IMR-90 (cell line): Measurements from ENCODE around the gene FOXO3.

Experiments
- CEBPB ChIP-seq: IDR thresholded peaks from 2 replicates; pipeline ENCODE4 v1.6.1; 2012; ENCODE audit warnings: low read depth, low read length, improper control_type of control experiment
- CHD1 ChIP-seq: IDR thresholded peaks from 2 replicates; pipeline ENCODE4 v1.6.1; 2012; ENCODE audit warnings: low read depth, low read length, improper control_type of control experiment
- MAZ ChIP-seq: IDR thresholded peaks from 2 replicates; pipeline ENCODE4 v1.6.1; 2012; ENCODE audit warnings: low read depth, mild to moderate bottlenecking, low read length, improper control_type of control experiment, moderate library complexity, borderline replicate concordance
- MXI1 ChIP-seq: IDR thresholded peaks from 2 replicates; pipeline ENCODE4 v1.6.1; 2012; ENCODE audit warnings: low read depth, mild to moderate bottlenecking, low read length, moderate library complexity, borderline replicate concordance
- POLR2A ChIP-seq: IDR thresholded peaks from 2 replicates; pipeline ENCODE4 v1.6.1; 2012; ENCODE audit warnings: mild to moderate bottlenecking, low read depth, low read length
- RAD21 ChIP-seq: IDR thresholded peaks from 2 replicates; pipeline ENCODE4 v1.6.1; 2012; ENCODE audit warnings: low read length, improper control_type of control experiment
- RCOR1 ChIP-seq: IDR thresholded peaks from 2 replicates; pipeline ENCODE4 v1.6.1; 2012; ENCODE audit warnings: mild to moderate bottlenecking, low read length, improper control_type of control experiment; ENCODE audit not compliant: insufficient replicate concordance
- RFX5 ChIP-seq: IDR thresholded peaks from 2 replicates; pipeline ENCODE4 v1.8.0; 2012; ENCODE audit warnings: low read depth, mild to moderate bottlenecking, low read length, moderate library complexity
- SMC3 ChIP-seq: fragments of 150-350 bp; IDR thresholded peaks from 2 replicates; pipeline ENCODE4 v1.6.1; 2016; ENCODE audit warnings: low read depth, mild to moderate bottlenecking, antibody characterized with exemption, low read length, moderate library complexity
- TF ChIP-seq, protein P1 (sequence below): conservative IDR thresholded peaks from 2 replicates; pipeline ENCODE4 v1.5.1; 2012; ENCODE audit warnings: mild to moderate bottlenecking, low read depth, low read length, improper control_type of control experiment
- TF ChIP-seq, protein P2 (sequence below): fragments of 150-350 bp; IDR thresholded peaks from 2 replicates; pipeline ENCODE4 v1.6.1; 2016; ENCODE audit warnings: low read depth, mild to moderate bottlenecking, low read length, moderate library complexity, borderline replicate concordance

GRCh38 chr6:108585921-108586536 lies 25.3 kb downstream of the FOXO3 start:
- TF ChIP-seq, protein P1, sequence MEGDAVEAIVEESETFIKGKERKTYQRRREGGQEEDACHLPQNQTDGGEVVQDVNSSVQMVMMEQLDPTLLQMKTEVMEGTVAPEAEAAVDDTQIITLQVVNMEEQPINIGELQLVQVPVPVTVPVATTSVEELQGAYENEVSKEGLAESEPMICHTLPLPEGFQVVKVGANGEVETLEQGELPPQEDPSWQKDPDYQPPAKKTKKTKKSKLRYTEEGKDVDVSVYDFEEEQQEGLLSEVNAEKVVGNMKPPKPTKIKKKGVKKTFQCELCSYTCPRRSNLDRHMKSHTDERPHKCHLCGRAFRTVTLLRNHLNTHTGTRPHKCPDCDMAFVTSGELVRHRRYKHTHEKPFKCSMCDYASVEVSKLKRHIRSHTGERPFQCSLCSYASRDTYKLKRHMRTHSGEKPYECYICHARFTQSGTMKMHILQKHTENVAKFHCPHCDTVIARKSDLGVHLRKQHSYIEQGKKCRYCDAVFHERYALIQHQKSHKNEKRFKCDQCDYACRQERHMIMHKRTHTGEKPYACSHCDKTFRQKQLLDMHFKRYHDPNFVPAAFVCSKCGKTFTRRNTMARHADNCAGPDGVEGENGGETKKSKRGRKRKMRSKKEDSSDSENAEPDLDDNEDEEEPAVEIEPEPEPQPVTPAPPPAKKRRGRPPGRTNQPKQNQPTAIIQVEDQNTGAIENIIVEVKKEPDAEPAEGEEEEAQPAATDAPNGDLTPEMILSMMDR, result no peak
- TF ChIP-seq POLR2A (no peak), MAZ (no peak), SMC3 (no peak), MXI1 (no peak), CEBPB (no peak), RAD21 (no peak), RCOR1 (no peak), CHD1 (no peak), RFX5 (no peak)
- TF ChIP-seq, protein P2, sequence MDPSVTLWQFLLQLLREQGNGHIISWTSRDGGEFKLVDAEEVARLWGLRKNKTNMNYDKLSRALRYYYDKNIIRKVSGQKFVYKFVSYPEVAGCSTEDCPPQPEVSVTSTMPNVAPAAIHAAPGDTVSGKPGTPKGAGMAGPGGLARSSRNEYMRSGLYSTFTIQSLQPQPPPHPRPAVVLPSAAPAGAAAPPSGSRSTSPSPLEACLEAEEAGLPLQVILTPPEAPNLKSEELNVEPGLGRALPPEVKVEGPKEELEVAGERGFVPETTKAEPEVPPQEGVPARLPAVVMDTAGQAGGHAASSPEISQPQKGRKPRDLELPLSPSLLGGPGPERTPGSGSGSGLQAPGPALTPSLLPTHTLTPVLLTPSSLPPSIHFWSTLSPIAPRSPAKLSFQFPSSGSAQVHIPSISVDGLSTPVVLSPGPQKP, result no peak
